ENCODE results near the gene GALNTL6.

GALNTL6 gene

GRCh38 chr4:172225457-172225856 lies 412.3 kb downstream of the GALNTL6 start:
- no peak for DNase-seq (ENCODE audit: low read depth)

GRCh38 chr4:172232966-172233365 lies 419.8 kb downstream of the GALNTL6 start:
- DNase-seq (ENCODE audit: low read depth): no peak

GRCh38 chr4:172243551-172243950 lies 430.3 kb downstream of the GALNTL6 start:
- DNase-seq (ENCODE audit: low read depth): no peak

GRCh38 chr4:172245516-172245915 lies 432.3 kb downstream of the GALNTL6 start:
- DNase-seq (ENCODE audit: low read depth): no peak

GRCh38 chr4:172253409-172253808 lies 440.2 kb downstream of the GALNTL6 start:
- no peak for DNase-seq (ENCODE audit: low read depth)

GRCh38 chr4:172256820-172257219 lies 443.6 kb downstream of the GALNTL6 start:
- DNase-seq (ENCODE audit: low read depth): no peak

- DNase-seq (ENCODE audit: low read depth): no peak
Observed at GRCh38 chr4:172270397-172270796, 457.2 kb downstream of the GALNTL6 start.

- DNase-seq (ENCODE audit: low read depth): no peak
Observed at GRCh38 chr4:172287117-172287516, 473.9 kb downstream of the GALNTL6 start.

- no peak for DNase-seq (ENCODE audit: low read depth)
Observed at GRCh38 chr4:172305698-172306097, 492.5 kb downstream of the GALNTL6 start.

- no peak for DNase-seq (ENCODE audit: low read depth)
Observed at GRCh38 chr4:172308078-172308477, 494.9 kb downstream of the GALNTL6 start.

GRCh38 chr4:172311682-172312081 lies 498.5 kb downstream of the GALNTL6 start:
- no peak for DNase-seq (ENCODE audit: low read depth)

- DNase-seq (ENCODE audit: low read depth): no peak
Observed at GRCh38 chr4:172323288-172323687, 510.1 kb downstream of the GALNTL6 start.

- DNase-seq (ENCODE audit: low read depth): no peak
Observed at GRCh38 chr4:172344308-172344938, 531.2 kb downstream of the GALNTL6 start.

- no peak for DNase-seq (ENCODE audit: low read depth)
Observed at GRCh38 chr4:172348426-172348825, 535.2 kb downstream of the GALNTL6 start.

GRCh38 chr4:172352356-172352755 lies 539.2 kb downstream of the GALNTL6 start:
- no peak for DNase-seq (ENCODE audit: low read depth)

- no peak for DNase-seq (ENCODE audit: low read depth)
Observed at GRCh38 chr4:172356016-172356415, 542.8 kb downstream of the GALNTL6 start.

GRCh38 chr4:172357006-172357540 lies 543.9 kb downstream of the GALNTL6 start:
- no peak for DNase-seq (ENCODE audit: low read depth)

GRCh38 chr4:172362569-172362968 lies 549.4 kb downstream of the GALNTL6 start:
- DNase-seq (ENCODE audit: low read depth): no peak

GRCh38 chr4:172369471-172369959 lies 556.3 kb downstream of the GALNTL6 start:
- no peak for DNase-seq (ENCODE audit: low read depth)

GRCh38 chr4:172377486-172378140 lies 564.4 kb downstream of the GALNTL6 start:
- DNase-seq (ENCODE audit: low read depth): no peak

GRCh38 chr4:172379834-172380233 lies 566.6 kb downstream of the GALNTL6 start:
- no peak for DNase-seq (ENCODE audit: low read depth)

- no peak for DNase-seq (ENCODE audit: low read depth)
Observed at GRCh38 chr4:172390331-172390730, 577.1 kb downstream of the GALNTL6 start.

GRCh38 chr4:172392741-172393140 lies 579.5 kb downstream of the GALNTL6 start:
- no peak for DNase-seq (ENCODE audit: low read depth)
